GM12891 (cell line): ENCODE measurements around the gene FAM222B.
A peak's percentile ranks its signal among the peaks of the same experiment; 100 is the strongest.
"Not testable (repeated sequence)": the region's sequence is repeated elsewhere in the genome, so short reads cannot be mapped to it uniquely, and the experiment has no call there.

Source experiments
- DNase-seq: peaks from one replicate; pipeline ENCODE4 v3.0.0; 2011; ENCODE audit warnings: low spot score; ENCODE audit not compliant: insufficient read length
- FAIRE-seq: peaks from 2 replicates; lab custom pipeline; 2011; peaks lifted over from hg19 to GRCh38; lab: Jason Lieb, UNC
- PAX5 ChIP-seq: IDR thresholded peaks from 2 replicates; pipeline ENCODE4 v1.6.1; 2011; ENCODE audit warnings: low read length, moderate library complexity, mild to moderate bottlenecking; ENCODE audit not compliant: insufficient read depth, severe bottlenecking
- POLR2A ChIP-seq: IDR thresholded peaks from 2 replicates; pipeline ENCODE4 v1.6.1; 2011; ENCODE audit warnings: low read depth, low read length, control low read depth
- POLR2AphosphoS5 ChIP-seq: IDR thresholded peaks from 2 replicates; pipeline ENCODE4 v1.6.1; 2011; ENCODE audit warnings: low read depth, low read length, control low read depth
- POU2F2 ChIP-seq: IDR thresholded peaks from 2 replicates; pipeline ENCODE4 v1.6.1; 2011; ENCODE audit warnings: low read depth, mild to moderate bottlenecking, control low read depth, low read length, moderate library complexity
- SPI1 ChIP-seq: IDR thresholded peaks from 2 replicates; pipeline ENCODE4 v1.6.1; 2011; ENCODE audit warnings: low read depth, low read length, control low read depth
- TAF1 ChIP-seq: IDR thresholded peaks from 2 replicates; pipeline ENCODE4 v1.6.1; 2011; ENCODE audit warnings: low read depth, low read length, control low read depth

Gene FAM222B

DNA sequence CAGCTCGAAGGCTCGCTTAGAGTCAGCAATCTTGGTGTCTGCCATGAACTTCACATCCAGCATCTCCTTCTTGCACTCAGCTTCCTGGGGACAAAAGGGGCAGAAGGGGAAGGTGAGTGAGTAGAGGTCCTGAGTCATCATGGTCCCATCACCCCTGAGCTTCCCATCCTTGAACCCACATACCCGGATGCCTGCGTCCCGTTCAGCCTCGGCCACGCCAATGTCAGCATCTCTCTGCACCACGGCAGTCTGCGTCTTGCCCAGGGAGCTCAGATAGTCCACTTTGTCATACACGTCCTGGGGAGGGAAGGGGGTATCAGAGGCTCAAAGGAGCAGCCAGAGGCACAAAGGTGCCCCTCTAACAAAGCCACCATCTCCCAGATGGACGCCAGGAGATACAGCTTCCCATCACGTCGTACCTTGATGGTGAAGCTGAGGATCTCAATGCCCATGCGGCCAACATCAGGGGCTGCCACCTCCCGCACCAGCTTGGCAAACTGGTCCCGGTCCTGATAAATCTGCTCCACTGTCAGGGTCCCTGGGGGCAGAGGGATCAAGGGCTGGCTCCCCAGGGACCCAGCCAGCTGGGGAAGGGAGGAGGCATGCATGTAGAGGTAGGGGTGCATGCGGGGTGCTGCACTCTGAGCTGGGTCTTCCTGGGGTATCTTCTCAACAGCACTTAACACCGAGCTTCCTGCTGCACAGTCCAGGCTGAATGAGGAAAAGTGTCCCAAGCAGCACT, 39.7 kb upstream of the FAM222B start:
- TF ChIP-seq TAF1 (no peak), SPI1 (no peak), PAX5 (no peak), POU2F2 (no peak), POLR2AphosphoS5 (no peak), POLR2A (no peak)
- FAIRE-seq, result no peak
- DNase-seq, result no peak

DNA sequence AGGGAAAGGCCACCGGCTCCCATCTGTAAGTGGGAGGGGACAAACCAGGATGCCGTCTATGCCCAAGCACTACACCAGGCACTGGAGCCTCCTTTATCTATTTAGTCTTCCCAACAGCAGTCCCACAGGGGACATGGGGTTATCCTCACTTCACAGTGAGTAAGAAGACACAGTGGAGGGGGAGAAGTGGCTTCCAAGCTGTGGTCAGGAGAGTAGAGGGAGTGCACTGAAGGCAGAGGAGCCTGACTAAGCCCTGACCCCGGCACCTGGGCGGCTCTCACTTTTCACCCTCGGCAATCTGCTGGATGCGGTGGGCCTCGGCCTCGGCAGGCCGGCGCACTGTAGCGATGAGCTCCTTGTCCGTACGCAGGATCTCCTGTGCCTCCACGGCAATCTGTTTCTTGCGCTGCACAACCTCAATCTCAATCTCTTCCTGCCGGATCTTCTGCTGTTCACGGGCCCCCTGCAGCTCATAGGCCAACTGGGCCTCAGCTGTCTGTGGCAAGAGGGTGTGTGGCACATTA, 39.0 kb upstream of the FAM222B start:
- DNase-seq (no peak), FAIRE-seq (no peak)
- TF ChIP-seq SPI1, result no peak
- no peak for TF ChIP-seq TAF1
- no peak for TF ChIP-seq PAX5
- no peak for TF ChIP-seq POU2F2
- TF ChIP-seq POLR2AphosphoS5, result no peak
- no peak for TF ChIP-seq POLR2A

DNA sequence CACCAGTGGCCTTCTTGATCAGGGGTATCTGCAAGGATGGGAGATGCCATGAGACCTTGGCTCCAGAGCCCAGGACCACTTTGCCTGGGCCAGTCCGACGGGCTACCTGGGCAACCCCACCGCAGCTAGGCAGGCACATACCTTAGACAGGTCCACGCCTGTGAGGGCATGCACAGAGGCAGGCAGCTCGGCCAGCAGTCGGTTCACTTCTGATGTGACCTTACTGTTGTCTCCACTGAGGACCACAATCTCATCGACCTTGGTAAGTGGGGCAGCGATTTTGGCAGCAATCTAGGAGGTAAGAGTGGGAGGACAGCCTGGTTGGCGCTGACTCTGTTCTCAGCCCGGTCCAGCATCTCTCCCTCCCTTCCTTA, 38.0 kb upstream of the FAM222B start:
- DNase-seq (no peak), FAIRE-seq (no peak)
- TF ChIP-seq TAF1, result no peak

DNA sequence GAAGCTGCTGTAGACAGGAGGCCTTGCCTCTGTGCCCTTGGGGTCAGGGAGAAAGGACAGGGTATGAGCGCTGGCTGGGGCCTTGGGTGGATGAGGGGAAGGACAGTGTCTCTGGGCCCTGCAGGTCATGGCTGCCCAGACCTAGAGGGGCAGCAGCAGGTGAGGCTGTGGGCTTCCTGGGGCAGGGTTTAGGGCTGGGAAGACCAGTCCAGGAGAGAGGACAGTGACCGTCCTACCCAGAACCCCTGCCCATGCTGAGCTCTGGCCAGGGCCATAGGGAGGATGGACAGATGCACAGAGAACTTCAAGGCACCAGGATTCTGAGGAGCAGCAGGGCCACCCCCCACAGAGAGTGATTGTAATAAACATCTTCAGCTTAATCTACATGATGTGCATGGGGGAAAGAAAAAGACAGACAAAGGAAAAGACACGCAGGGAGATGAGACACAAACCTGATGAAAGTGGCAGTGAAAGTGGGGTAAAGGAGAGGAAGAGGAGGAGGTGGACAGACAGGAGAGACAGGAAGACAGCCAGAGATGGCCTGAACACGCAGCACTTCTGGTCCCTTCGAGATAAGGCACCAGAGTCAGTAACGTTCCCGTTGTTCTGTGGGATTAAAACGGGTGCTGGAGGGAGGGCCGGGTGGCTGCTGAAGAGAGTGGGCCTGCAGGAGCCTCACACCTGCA, 37.4 kb upstream of the FAM222B start:
- DNase-seq (no peak), FAIRE-seq (no peak)
- TF ChIP-seq SPI1, result no peak

DNA sequence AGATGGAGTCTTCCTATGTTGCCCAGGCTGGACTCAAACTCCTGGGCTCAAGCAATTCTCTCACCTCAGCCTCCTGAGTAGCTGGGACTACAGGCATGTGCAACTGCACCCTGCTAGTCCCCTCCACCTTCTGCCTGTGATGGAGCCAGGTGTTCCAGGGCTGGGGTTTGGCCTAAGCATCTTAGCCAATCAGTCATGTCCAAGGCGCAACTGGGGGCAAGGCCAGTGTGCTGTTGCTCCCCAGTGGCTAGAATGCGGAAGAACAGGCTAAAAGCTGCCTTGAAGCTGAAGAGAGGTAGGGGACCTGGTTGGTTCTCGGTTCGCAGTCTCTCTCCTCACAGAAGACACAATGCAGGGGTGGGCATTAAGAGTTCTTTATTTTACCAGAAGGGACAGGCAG, 36.4 kb upstream of the FAM222B start:
- FAIRE-seq, result peak; percentile 91
- DNase-seq, result peak; percentile 70
- no peak for TF ChIP-seq TAF1
- no peak for TF ChIP-seq SPI1
- no peak for TF ChIP-seq POLR2A
- no peak for TF ChIP-seq POLR2AphosphoS5
- TF ChIP-seq PAX5, result no peak
- no peak for TF ChIP-seq POU2F2

DNA sequence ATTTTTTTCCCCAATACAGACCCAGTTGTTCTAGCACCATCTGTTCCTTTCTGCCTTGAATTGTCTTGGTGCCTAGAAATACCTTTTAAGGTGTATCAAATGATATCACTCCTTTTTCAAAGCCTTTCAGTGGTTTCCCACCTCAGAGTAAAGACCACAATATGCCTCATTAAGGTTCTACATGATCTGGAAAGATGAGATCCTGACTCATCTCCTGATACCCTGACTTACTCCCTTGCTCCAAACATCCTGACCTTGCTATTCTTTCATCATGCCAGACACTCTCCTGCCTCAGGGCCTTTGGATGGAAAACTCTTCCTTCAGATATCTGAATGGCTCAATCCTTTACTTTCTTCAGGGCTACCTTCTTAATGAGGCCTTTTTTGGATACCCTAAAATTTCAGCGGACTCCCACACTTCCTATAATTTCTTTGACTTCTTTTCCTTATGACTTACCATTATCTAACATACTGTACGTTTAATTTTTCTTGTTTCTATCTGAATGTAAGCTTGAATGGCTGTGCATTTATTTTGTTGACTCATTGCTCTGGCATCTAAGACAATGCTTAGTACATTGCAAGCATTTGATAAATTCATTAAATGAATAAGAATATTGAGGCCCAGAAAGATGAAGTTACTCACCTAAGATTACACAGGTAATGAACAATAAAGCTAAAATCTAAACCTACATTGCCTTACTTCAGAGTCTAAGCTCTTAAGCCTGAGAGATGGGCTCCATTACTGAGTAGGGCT, 35.7 kb upstream of the FAM222B start:
- no peak for FAIRE-seq
- DNase-seq, result no peak
- TF ChIP-seq POU2F2 (no peak), SPI1 (no peak), POLR2AphosphoS5 (no peak), TAF1 (no peak), PAX5 (no peak), POLR2A (no peak)

DNA sequence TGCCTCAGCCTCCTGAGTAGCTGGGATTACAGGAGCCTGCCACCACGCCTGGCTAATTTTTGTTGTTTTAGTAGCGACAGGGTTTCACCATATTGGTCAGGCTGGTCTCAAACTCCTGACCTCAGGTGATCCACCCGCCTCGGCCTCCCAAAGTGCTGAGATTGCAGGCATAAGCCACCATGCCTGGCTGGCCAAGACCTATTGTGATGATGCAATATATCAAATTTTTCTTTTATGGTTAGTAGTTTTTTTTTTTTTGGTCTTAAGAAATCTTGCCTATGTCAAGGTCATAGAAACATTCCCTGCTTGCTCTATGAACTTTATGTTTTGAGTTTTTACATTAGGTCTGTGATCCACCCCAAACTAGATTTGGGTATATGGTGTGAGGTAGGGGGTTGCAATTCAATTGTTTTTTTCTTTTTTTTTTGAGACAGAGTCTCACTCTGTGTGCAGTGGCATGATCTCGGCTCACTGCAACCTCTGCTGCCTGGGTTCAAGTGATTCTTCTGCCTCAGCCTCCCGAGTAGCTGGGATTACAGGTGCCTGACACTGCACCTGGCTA, 34.6 kb upstream of the FAM222B start:
- not testable (repeated sequence) for FAIRE-seq

DNA sequence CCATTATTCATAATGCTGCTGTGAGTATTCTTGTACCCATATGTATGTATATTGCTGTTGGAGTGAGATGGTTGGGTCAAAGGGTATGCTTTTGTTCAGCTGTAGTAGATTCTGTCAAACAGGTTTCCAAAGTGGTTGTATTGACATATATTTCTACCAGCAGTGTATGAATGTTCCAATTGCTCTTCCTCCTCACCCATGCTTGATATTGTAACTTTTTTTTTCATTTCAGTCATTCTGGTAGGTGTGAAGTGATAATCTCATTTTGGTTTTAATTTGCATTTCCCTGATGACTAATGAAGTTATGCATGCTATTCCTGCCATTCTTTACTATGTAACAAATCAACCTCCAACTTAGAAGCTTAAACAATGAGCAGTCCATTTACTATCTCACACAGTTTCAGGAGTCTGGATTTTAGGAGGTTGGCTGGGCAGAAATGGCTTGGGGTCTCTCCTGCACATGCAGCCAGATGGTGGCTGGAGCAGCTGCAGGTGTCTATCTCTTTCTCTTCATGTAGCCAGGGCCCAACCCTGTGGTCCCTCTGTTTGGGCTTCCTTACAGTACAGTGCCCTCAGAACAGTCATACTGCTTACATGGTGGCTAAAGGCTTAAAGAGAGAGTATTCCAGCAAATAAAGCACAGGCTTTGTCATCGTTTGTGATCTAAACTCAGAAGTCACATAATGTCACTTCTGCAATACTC, 33.4 kb upstream of the FAM222B start:
- TF ChIP-seq PAX5 (no peak), POLR2A (no peak)
- no peak for FAIRE-seq
- no peak for DNase-seq

More for the DNA sequence above, 34.6 kb upstream of the FAM222B start:
- not testable (repeated sequence) for DNase-seq

DNA sequence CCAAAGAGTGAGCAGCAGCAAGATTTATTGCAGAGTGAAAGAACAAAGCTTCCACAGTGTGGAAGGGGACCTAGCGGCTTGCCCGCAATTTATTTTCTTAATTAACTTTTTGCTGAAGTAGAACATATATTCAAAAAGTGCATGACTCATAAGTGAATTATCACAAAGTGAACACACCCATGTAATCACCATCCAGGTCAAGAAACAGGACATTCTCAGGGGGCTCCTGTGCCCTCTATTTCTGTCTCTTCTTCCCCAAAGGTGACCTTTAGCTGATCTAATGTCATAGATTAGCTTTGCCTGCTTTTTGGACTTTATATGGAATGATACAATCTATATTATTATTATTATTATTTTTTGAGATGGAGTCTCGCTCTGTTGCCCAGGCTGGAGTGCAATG, 32.2 kb upstream of the FAM222B start:
- TF ChIP-seq POLR2A (no peak), TAF1 (no peak), PAX5 (no peak)
- DNase-seq (no peak), FAIRE-seq (no peak)

DNA sequence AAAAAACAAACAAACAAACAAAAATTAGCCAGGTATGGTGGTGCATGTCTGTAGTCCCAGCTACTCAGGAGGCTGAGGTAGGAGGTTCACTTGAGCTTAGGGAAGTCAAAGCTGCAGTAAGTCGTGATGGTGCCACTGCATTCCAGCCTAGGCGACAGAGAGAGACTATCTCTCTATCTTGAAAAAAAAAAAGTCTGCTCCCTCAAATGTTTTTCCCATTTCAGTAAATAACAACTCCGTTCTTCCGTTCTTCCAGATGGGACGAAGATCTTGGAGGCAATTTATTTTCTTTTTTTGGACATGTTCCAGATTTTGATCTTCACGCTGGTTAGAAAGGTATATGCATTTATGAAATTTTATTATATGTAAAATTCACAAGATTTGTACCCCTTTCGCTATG, 31.2 kb upstream of the FAM222B start:
- no peak for FAIRE-seq
- no peak for TF ChIP-seq PAX5
- TF ChIP-seq TAF1, result no peak
- no peak for TF ChIP-seq POLR2A
- TF ChIP-seq POLR2AphosphoS5, result no peak
- TF ChIP-seq POU2F2, result no peak
- no peak for TF ChIP-seq SPI1
- no peak for DNase-seq
